ENCODE measurements around the gene CERK.

DNA sequence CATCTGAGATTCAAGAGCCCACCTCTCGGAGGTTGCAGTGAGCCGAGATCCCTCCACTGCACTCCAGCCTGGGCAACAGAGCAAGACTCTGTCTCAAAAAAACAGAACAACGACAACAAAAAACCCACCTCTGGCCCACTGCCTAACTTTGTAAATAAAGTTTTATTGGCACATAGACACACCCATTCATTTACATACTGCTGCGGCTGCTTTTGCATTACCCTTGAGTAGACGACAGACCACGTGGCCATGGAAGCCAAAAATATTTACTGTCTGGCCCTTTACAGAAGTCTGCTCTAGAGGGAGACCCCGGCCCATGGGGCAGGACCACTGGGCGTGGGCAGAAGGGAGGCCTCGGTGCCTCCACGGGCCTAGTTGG lies 70.8 kb downstream of the CERK start:
- TF ChIP-seq POLR2A (IDR thresholded peaks at IDR 0.05; ENCODE audit: low read length) (no peak), GATA1 (IDR thresholded peaks at IDR 0.05; ENCODE audit: low read depth, low read length) (no peak)
